NCI-H146 treated with DMSO at 0.1 percent for 48 hours (cell line): Measurements from ENCODE around the gene KCNJ10.

ENCODE experiments used
- DNase-seq: peaks from one replicate; lab custom pipeline; 2025; ENCODE audit not compliant: unreplicated experiment; lab: John Stamatoyannopoulos, UW

KCNJ10 gene

DNA sequence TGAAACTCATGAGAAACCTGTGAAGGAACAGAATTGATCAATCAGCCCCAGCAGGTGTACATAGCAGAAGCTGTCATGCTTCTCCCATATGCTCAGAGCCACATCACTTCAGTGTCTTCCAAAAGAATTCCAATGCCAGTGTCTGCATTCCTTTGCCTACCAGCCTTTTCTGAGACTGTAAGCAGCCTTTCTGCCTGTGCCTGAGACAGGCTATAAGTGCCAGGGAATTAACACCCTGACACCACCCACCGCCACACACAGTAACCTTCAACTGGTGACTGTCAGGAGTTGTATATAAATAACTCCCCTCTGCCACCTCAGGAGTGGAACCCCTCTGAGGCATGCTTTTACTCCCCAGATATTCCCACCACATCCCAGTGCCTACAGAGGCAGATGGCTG is 77.8 kb downstream of the KCNJ10 start:
- DNase-seq, result no peak

DNA sequence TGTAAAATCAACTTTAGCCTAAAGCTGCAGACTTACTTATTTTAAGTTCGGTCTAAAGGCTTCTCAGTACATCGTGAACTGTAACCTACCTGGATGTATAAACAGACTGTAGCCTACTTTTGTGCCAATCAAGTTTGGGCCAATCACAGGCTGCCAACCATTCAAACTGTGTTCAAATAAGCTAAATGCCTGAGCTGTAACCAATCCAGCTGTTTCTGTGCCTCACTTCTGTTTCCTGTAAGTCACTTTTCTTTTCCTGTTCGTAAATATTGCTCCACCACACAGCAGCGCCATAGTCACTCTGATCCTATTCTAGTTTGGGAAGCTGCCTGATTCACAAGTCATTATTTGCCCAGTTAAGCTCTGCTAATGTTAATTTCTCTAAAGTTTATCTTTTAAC is 78.4 kb downstream of the KCNJ10 start:
- DNase-seq, result no peak

GRCh38 chr1:159990005-159990404 is 80.0 kb downstream of the KCNJ10 start:
- DNase-seq, result no peak

GRCh38 chr1:159989581-159989980 is 80.4 kb downstream of the KCNJ10 start:
- no peak for DNase-seq

- no peak for DNase-seq
Observed at GRCh38 chr1:159988006-159988405, 82.0 kb downstream of the KCNJ10 start.

GRCh38 chr1:159987186-159987585 is 82.8 kb downstream of the KCNJ10 start:
- no peak for DNase-seq

- no peak for DNase-seq
Observed at GRCh38 chr1:159986531-159986930, 83.4 kb downstream of the KCNJ10 start.

GRCh38 chr1:159986093-159986492 is 83.9 kb downstream of the KCNJ10 start:
- no peak for DNase-seq

GRCh38 chr1:159985473-159985872 is 84.5 kb downstream of the KCNJ10 start:
- no peak for DNase-seq

DNA sequence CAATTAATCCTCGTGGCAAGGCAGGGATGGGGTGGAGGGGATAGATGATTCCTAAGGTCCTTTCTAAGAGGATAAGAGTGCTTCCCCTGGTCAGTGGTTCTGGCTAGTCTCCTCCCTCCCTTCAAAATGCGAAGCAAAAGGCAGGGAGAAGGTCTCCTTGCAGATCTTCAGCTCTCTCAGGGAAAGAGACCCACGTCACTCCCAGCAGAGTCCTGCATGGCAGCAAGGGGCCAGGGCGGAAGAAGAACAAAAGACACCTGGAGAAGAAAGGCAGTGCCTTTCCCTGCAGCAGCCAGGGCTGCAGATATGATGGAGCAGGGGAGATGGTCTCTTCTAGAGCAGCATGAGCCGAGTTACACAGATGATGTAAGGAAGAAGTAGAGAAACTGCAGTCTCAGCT is 86.3 kb downstream of the KCNJ10 start:
- no peak for DNase-seq

DNA sequence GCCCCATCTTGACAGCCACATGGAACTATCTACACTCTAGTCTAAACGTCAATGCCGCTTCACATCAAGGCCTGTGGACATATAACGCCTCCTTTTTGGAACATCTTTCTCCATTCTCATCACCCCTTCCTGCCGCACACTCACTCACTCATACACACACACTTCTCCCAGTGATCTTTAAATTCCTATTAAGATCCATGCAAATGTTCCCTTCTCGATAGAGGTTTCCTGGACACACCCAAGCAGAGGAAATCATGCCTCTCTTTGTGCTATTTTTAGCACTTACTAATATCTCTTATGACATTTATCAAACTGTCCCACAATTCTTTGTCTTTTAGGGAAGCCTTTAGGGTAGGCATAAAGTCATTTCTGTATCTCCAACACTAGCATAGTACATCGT is 87.7 kb downstream of the KCNJ10 start:
- no peak for DNase-seq

- DNase-seq, result no peak
Observed at GRCh38 chr1:159981351-159982055, 88.5 kb downstream of the KCNJ10 start.

GRCh38 chr1:159980786-159981185 is 89.2 kb downstream of the KCNJ10 start:
- no peak for DNase-seq

DNA sequence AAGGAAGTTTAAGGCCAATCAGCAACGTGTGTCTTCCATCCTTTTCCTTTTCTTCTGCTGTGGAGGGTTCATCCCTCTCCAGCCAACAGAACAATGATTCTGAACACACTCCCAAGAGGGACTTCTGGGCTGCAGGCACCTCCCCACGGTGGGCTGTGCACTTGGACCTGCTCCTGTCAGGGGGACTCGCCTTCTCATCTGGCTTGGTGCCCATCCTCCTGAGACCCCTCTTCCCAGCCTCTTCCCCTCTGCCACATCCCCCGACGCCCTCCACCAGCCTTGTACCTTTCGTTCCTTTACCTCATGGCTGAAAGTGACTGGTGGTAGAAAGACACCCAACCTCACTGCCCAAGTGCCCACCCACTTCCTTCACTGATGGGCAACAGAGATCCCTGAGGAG is 89.9 kb downstream of the KCNJ10 start:
- no peak for DNase-seq

DNA sequence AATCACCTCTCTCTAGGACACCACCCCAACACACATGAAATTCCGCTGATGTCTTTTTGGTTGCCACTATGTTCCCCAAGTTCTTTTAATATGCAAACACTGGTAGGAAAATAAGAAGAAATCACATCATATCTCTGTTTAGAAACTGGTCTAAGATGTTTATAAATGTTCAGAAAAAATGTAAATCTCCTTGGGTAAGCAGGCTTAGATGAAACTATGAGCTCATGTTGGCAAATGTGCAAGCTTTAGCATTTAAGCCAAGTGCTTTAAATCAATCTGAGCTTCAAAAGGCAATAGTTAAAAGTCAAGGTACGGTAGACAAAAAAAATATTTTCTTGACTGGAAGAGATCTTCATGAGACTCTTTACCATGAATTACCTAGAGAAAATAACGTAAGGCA is 90.7 kb downstream of the KCNJ10 start:
- no peak for DNase-seq

- DNase-seq, result no peak
Observed at GRCh38 chr1:159978107-159978398, 91.9 kb downstream of the KCNJ10 start.

GRCh38 chr1:159977364-159978106 is 92.4 kb downstream of the KCNJ10 start:
- DNase-seq, result no peak

DNA sequence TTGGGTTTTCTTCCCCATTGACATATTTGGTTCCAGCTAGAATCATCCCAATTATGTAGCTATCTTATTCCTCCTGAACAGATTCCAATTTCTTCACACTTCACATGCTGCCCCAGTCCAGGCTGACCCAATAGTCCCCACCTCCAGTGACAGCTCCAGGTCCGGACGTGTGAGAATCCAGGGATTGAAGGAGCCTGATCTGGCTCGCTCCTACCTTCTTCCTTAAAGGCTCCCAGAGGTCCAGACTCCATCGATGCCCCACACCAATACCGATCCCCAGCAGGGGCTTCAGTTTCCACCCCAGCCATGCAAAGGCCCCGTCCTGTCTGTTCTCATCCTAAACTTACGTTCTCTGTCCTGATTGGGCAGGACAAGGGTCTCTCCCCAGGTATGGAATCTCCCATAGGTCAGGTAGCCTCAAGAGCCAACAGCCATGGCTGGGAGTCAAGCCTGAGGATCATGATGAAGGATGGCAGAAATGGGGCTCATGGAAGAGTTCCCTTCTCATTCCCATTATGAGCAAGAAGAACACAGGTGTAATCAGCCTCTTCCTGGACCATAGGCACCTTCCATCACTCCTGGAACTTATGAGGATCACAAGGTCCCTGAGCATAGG is 95.5 kb downstream of the KCNJ10 start:
- DNase-seq, result no peak

DNA sequence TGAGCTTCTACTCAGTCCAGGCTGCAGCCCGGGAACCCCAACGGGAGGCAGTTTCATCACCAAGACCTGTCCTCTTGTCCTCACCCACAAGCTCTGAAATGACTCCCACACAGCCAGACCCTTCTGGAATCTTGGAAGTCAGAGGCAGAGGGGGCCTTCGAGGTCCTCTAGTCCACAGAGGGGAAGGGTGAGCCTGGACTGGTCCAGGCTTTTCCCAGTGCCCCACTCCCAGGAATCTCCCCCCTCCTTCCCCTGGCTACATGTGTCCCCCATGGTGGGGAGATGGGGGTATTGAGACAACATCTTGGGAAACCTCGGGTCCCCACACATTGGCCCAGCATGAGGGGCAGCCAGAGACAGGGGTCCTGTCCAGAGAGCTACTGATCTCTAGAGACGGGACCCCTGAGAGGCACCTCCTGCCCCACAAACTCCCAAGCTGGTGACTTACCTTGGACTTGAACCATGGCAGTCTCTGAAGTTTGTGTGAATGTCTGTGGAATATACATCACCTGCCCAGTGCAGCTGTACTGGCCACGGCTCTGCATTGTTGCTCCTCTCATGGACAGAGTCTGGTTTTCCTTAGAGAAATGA is 96.5 kb downstream of the KCNJ10 start:
- DNase-seq, result no peak

DNA sequence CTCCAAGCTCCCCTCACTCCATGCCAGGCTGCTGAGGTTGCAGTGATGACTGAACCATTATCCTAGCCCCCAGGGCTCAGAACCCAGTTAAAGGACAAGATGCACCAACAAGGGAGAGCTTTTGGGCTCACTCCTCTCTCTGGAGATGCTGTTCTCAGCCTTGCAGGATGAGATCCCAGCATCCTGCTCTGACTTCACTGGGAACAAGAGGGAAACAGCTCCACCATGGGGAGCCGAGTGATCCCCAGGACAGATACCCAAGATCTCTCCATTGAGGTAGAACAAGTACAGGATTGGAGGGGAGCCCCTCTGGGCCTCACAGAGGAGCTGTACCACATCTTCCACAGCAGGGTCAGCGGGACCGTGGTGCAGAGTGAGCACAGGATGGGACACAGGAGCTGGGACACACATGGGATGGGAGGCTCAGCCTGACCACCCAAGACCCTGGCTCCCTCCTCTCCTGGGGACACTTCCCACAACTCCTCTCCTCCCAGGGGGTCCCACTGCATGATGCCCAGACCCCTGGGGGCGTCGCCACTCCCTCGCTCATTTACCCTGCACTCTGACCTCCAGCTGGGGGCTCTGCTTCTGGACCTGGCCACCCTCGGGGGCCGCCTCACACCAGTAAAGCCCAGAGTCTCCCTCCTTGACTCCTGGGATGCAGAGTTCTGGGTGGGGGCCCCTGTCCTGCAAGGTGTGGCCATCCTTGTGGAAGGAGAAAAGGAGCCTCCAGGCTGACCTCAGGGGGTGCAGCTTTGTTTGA is 97.3 kb downstream of the KCNJ10 start:
- no peak for DNase-seq

- no peak for DNase-seq
Observed at GRCh38 chr1:159970932-159971342, 99.0 kb downstream of the KCNJ10 start.
